Inflammatory macrophage treated with lipopolysaccharide for 1 hour (primary cell): ENCODE data around the gene NOB1.

Experiments
- DNase-seq, 2 donors: peaks; one replicate each; pipeline ENCODE4 v3.0.0-alpha.2; 2020 to 2022

The NOB1 gene

GRCh38 chr16:69718111-69718764, 36.5 kb downstream of the NOB1 start:
- no peak for DNase-seq

- no peak for DNase-seq
These were observed 37.7 kb downstream of the NOB1 start for GRCh38 chr16:69717066-69717465.

- no peak for DNase-seq
These were observed 41.7 kb downstream of the NOB1 start for GRCh38 chr16:69712914-69713581.

GRCh38 chr16:69712277-69712676, 42.4 kb downstream of the NOB1 start:
- no peak for DNase-seq

GRCh38 chr16:69711115-69711740, 43.5 kb downstream of the NOB1 start:
- DNase-seq, result no peak

- peak; percentile 47 to 82 for DNase-seq
These were observed 45.2 kb downstream of the NOB1 start for GRCh38 chr16:69709456-69710084.

- DNase-seq, result no peak
These were observed 46.6 kb downstream of the NOB1 start for GRCh38 chr16:69707920-69708683.

- DNase-seq, result no peak
These were observed 47.8 kb downstream of the NOB1 start for GRCh38 chr16:69706975-69707340.

- DNase-seq, result no peak
These were observed 48.3 kb downstream of the NOB1 start for GRCh38 chr16:69706256-69706974.

GRCh38 chr16:69703638-69704037, 51.1 kb downstream of the NOB1 start:
- no peak for DNase-seq

- DNase-seq, result no peak
These were observed 52.9 kb downstream of the NOB1 start for GRCh38 chr16:69701866-69702265.

GRCh38 chr16:69701452-69701851, 53.3 kb downstream of the NOB1 start:
- no peak for DNase-seq

- DNase-seq, result no peak
These were observed 54.8 kb downstream of the NOB1 start for GRCh38 chr16:69699915-69700314.

- DNase-seq, result no peak
These were observed 56.3 kb downstream of the NOB1 start for GRCh38 chr16:69698404-69698803.

- DNase-seq, result no peak
These were observed 60.8 kb downstream of the NOB1 start for GRCh38 chr16:69693916-69694315.

GRCh38 chr16:69691980-69692911, 62.5 kb downstream of the NOB1 start:
- DNase-seq, result no peak
